Astrocyte (in vitro differentiated cells and primary cell): ENCODE data around the gene PEPD. TPM values are rescaled to one million over a fixed set of nuclear protein-coding genes. Genes with fewer than 3 reads are reported as not detected.
A peak's percentile ranks its signal among the peaks of the same experiment; 100 is the strongest.

ENCODE experiments used
- DNase-seq: peaks from one replicate; pipeline ENCODE4 v3.0.0-alpha.2; 2010; ENCODE audit warnings: low read depth
- FAIRE-seq: peaks from 2 replicates; lab custom pipeline; 2011; peaks lifted over from hg19 to GRCh38; lab: Jason Lieb, UNC
- H2AFZ ChIP-seq: 2 replicates; pipeline ENCODE4 v1.6.0; 2012; ENCODE audit warnings: low read depth, low read length, inconsistent platforms
- H3K27ac ChIP-seq: 2 replicates; pipeline ENCODE4 v1.5.1; 2011; ENCODE audit warnings: low read depth, low read length, inconsistent platforms
- H3K27me3 ChIP-seq: 2 replicates; pipeline ENCODE4 v1.6.0; 2011; ENCODE audit warnings: low read length, inconsistent platforms; ENCODE audit not compliant: insufficient read depth
- H3K36me3 ChIP-seq: 2 replicates; pipeline ENCODE4 v1.5.1; 2011; ENCODE audit warnings: low read length, inconsistent platforms; ENCODE audit not compliant: insufficient read depth
- H3K4me1 ChIP-seq: 2 replicates; pipeline ENCODE4 v1.5.1; 2011; ENCODE audit warnings: low read length, inconsistent platforms; ENCODE audit not compliant: insufficient read depth
- H3K4me2 ChIP-seq: 2 replicates; pipeline ENCODE4 v1.6.0; 2012; ENCODE audit warnings: low read length, inconsistent platforms
- H3K4me3 ChIP-seq: 2 replicates; pipeline ENCODE4 v1.5.1; 2011; ENCODE audit warnings: low read depth, mild to moderate bottlenecking, low read length, inconsistent platforms; ENCODE audit not compliant: insufficient read depth
- H3K79me2 ChIP-seq: 2 replicates; pipeline ENCODE4 v1.6.0; 2012; ENCODE audit warnings: mild to moderate bottlenecking, low read length, inconsistent platforms; ENCODE audit not compliant: insufficient read depth
- H3K9ac ChIP-seq: 2 replicates; pipeline ENCODE4 v1.6.0; 2012; ENCODE audit warnings: mild to moderate bottlenecking, low read length, inconsistent platforms
- H3K9me3 ChIP-seq: 2 replicates; pipeline ENCODE4 v1.5.1; 2012; ENCODE audit warnings: low read depth, mild to moderate bottlenecking, low read length, inconsistent platforms; ENCODE audit not compliant: insufficient read depth
- H4K20me1 ChIP-seq: 2 replicates; pipeline ENCODE4 v1.6.0; 2012; ENCODE audit warnings: low read length, inconsistent platforms; ENCODE audit not compliant: insufficient read depth
- H3K27ac Mint-ChIP-seq: one replicate; pipeline ENCODE4 v1.8.0; 2021; ENCODE audit warnings: mild to moderate bottlenecking, mixed read lengths; ENCODE audit not compliant: unreplicated experiment
- H3K27me3 Mint-ChIP-seq: one replicate; pipeline ENCODE4 v1.8.0; 2021; ENCODE audit warnings: low read depth, mixed read lengths; ENCODE audit not compliant: unreplicated experiment
- H3K36me3 Mint-ChIP-seq: one replicate; pipeline ENCODE4 v1.8.0; 2021; ENCODE audit warnings: low read depth, mixed read lengths; ENCODE audit not compliant: unreplicated experiment
- H3K4me1 Mint-ChIP-seq: one replicate; pipeline ENCODE4 v1.8.0; 2021; ENCODE audit warnings: low read depth, mixed read lengths; ENCODE audit not compliant: unreplicated experiment
- H3K4me3 Mint-ChIP-seq: one replicate; pipeline ENCODE4 v1.8.0; 2021; ENCODE audit warnings: mild to moderate bottlenecking, moderate library complexity, mixed read lengths; ENCODE audit not compliant: unreplicated experiment
- H3K9me3 Mint-ChIP-seq: one replicate; pipeline ENCODE4 v1.8.0; 2021; ENCODE audit warnings: mild to moderate bottlenecking, mixed read lengths; ENCODE audit not compliant: unreplicated experiment
- EZH2 ChIP-seq: IDR thresholded peaks from 2 replicates; pipeline ENCODE4 v1.6.1; 2012; ENCODE audit warnings: mild to moderate bottlenecking, low read length, inconsistent platforms; ENCODE audit not compliant: insufficient read depth
- total RNA-seq: library from RNA; stranded (reverse); gene quantifications from 2 replicates; pipeline ENCODE4 v1.2.1, GENCODE V29; 2021
- TF ChIP-seq, protein P1 (sequence below): IDR thresholded peaks from 2 replicates; pipeline ENCODE4 v1.5.1; 2011; ENCODE audit warnings: low read depth, mild to moderate bottlenecking, inconsistent platforms, low read length, moderate library complexity; ENCODE audit not compliant: insufficient read depth

PEPD gene
- total RNA-seq, 1 donor from 2014 or later: 37.9 TPM

- Histone ChIP-seq H3K79me2 (no peaks in the 10 kb centered on the region), H3K4me3 (no peak overlapping the region), H3K27ac (no peak overlapping the region), H3K9me3 (no peaks in the 10 kb centered on the region), H4K20me1 (no peaks in the 10 kb centered on the region), H3K27me3 (no peaks in the 10 kb centered on the region), H2AFZ (no peak overlapping the region), H3K4me1 (peaks cover 10% of the 10 kb centered on the region), H3K36me3 (no peaks in the 10 kb centered on the region), H3K9ac (no peak overlapping the region), H3K4me2 (peak overlapping the region; percentile 48)
- no peak overlapping the region for H3K27ac Mint-ChIP-seq
- H3K27me3 Mint-ChIP-seq: peaks cover 3% of the 10 kb centered on the region
- H3K36me3 Mint-ChIP-seq: peaks cover 3% of the 10 kb centered on the region
- TF ChIP-seq EZH2: no peak
- TF ChIP-seq, protein P1, sequence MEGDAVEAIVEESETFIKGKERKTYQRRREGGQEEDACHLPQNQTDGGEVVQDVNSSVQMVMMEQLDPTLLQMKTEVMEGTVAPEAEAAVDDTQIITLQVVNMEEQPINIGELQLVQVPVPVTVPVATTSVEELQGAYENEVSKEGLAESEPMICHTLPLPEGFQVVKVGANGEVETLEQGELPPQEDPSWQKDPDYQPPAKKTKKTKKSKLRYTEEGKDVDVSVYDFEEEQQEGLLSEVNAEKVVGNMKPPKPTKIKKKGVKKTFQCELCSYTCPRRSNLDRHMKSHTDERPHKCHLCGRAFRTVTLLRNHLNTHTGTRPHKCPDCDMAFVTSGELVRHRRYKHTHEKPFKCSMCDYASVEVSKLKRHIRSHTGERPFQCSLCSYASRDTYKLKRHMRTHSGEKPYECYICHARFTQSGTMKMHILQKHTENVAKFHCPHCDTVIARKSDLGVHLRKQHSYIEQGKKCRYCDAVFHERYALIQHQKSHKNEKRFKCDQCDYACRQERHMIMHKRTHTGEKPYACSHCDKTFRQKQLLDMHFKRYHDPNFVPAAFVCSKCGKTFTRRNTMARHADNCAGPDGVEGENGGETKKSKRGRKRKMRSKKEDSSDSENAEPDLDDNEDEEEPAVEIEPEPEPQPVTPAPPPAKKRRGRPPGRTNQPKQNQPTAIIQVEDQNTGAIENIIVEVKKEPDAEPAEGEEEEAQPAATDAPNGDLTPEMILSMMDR: no peak
- peaks cover 5% of the 10 kb centered on the region for H3K4me1 Mint-ChIP-seq
- no peak for DNase-seq
- no peaks in the 10 kb centered on the region for H3K9me3 Mint-ChIP-seq
- no peak for FAIRE-seq
- H3K4me3 Mint-ChIP-seq: no peak overlapping the region
These were observed 85.8 kb downstream of the PEPD start for GRCh38 chr19:33435706-33436359.

DNA sequence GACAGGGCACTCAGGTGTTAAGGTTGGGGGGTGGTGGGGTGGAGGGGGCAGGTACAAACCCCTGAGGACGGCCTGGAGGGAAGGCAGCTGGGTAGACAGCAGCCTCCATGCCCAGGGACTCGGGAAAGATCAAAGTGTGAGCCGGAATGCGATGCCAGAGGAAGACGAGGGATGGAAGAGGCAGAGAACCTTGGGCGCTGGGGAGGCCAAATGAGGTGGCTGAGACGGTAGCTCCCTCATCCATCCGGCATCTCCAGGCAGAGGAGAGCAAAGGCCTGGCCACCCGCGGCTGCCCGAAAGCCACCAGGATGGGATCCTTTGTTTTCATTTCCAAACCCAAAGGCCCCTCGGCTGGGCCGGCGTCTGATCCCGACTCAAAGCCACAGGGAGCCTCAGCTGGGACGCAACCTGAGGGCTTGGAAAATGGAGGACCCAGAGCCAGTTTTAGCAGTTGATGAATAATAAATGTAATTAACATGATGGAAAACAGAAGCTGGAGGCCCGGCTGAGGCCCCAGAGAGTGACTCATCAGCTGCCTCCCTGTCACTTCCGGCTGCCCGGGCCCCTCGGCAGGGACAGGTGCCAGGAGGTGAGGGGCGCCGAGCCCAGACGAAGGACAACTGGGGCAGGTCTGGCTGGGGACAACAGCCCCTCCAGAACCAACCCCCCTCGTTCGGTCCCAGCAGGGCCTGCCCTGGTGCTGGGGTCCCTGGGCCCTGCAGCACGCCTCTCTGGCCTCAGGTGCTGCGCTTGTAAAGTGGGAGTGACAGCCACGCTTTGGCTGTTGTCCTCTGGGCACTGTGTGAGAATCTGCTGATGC lies 86.5 kb downstream of the PEPD start:
- no peaks in the 10 kb centered on the region for H3K36me3 ChIP-seq
- H3K9ac ChIP-seq: peak overlapping the region; percentile 43
- peaks cover 5% of the 10 kb centered on the region for H3K4me1 Mint-ChIP-seq
- H4K20me1 ChIP-seq: no peaks in the 10 kb centered on the region
- no peak overlapping the region for H3K4me3 Mint-ChIP-seq
- no peak for TF ChIP-seq EZH2
- TF ChIP-seq, protein P1: no peak
- peaks cover 3% of the 10 kb centered on the region for H3K27me3 Mint-ChIP-seq
- no peak overlapping the region for H3K27ac Mint-ChIP-seq
- no peaks in the 10 kb centered on the region for H3K9me3 ChIP-seq
- no peak overlapping the region for H3K4me3 ChIP-seq
- peak overlapping the region; percentile 69 for H2AFZ ChIP-seq
- H3K79me2 ChIP-seq: no peaks in the 10 kb centered on the region
- peaks cover 3% of the 10 kb centered on the region for H3K36me3 Mint-ChIP-seq
- H3K9me3 Mint-ChIP-seq: no peaks in the 10 kb centered on the region
- H3K27me3 ChIP-seq: no peaks in the 10 kb centered on the region
- H3K27ac ChIP-seq: peak overlapping the region; percentile 26
- DNase-seq (peak; percentile 17), FAIRE-seq (no peak)
- H3K4me2 ChIP-seq: peak overlapping the region; percentile 48
- peaks cover 10% of the 10 kb centered on the region for H3K4me1 ChIP-seq
